Measurements from ENCODE around the gene AK3.
"Not testable (repeated sequence)": the region's sequence is repeated elsewhere in the genome, so short reads cannot be mapped to it uniquely, and the experiment has no call there.

Gene AK3

DNA sequence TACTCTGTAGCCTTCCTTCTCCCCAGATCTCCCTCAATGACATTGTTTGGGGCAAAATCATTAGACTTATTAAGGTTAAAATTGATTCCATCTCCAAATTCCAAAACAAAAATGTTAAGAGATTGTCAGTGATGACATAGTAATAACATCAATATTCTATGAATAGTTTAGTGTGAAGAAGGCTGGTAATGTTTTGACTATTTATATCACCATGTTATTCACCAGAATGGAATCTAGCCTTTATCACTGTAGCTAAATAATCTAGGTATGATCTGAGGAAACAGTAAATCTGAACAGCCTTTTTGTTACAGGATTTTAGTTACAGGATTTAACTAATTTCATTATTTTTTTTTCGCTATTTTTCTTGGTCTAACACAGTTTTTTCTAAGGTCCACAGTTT is 79.8 kb downstream of the AK3 start:
- DNase-seq (ENCODE audit: low spot score) (no peak), ATAC-seq (ENCODE audit: low read depth) (no peak)
- H3K4me1 ChIP-seq (ENCODE audit: insufficient read depth, poor library complexity, severe bottlenecking) = peaks cover 38% of the 10 kb centered on the region
- TF ChIP-seq, protein P1, sequence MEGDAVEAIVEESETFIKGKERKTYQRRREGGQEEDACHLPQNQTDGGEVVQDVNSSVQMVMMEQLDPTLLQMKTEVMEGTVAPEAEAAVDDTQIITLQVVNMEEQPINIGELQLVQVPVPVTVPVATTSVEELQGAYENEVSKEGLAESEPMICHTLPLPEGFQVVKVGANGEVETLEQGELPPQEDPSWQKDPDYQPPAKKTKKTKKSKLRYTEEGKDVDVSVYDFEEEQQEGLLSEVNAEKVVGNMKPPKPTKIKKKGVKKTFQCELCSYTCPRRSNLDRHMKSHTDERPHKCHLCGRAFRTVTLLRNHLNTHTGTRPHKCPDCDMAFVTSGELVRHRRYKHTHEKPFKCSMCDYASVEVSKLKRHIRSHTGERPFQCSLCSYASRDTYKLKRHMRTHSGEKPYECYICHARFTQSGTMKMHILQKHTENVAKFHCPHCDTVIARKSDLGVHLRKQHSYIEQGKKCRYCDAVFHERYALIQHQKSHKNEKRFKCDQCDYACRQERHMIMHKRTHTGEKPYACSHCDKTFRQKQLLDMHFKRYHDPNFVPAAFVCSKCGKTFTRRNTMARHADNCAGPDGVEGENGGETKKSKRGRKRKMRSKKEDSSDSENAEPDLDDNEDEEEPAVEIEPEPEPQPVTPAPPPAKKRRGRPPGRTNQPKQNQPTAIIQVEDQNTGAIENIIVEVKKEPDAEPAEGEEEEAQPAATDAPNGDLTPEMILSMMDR (IDR thresholded peaks at IDR 0.05; ENCODE audit: poor library complexity, severe bottlenecking) = no peak
- H3K36me3 ChIP-seq (ENCODE audit: low read depth) = no peaks in the 10 kb centered on the region
- H3K4me3 ChIP-seq (ENCODE audit: severe bottlenecking) = no peak overlapping the region
- no peaks in the 10 kb centered on the region for H3K27me3 ChIP-seq (ENCODE audit: insufficient read depth, poor library complexity, severe bottlenecking)
- no peaks in the 10 kb centered on the region for H3K9me3 ChIP-seq (ENCODE audit: severe bottlenecking)
- peak overlapping the region; percentile 19 for H3K27ac ChIP-seq (ENCODE audit: poor library complexity, severe bottlenecking)

DNA sequence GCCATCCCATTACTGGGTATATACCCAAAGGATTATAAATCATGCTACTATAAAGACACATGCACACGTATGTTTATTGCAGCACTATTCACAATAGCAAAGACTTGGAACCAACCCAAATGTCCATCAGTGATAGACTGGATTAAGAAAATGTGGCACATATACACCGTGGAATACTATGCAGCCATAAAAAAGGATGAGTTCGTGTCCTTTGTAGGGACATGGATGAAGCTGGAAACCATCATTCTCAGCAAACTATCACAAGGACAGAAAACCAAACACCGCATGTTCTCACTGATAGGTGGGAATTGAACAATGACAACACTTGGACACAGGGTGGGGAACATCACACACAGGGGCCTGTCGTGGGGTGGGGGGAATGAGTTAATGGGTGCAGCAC is 80.3 kb downstream of the AK3 start:
- DNase-seq (ENCODE audit: low spot score); H3K36me3 ChIP-seq (ENCODE audit: low read depth); H3K4me3 ChIP-seq (ENCODE audit: severe bottlenecking); H3K9me3 ChIP-seq (ENCODE audit: severe bottlenecking); H3K27ac ChIP-seq (ENCODE audit: poor library complexity, severe bottlenecking); H3K27me3 ChIP-seq (ENCODE audit: insufficient read depth, poor library complexity, severe bottlenecking); ATAC-seq (ENCODE audit: low read depth): not testable (repeated sequence)
- H3K4me1 ChIP-seq (ENCODE audit: insufficient read depth, poor library complexity, severe bottlenecking) = peaks cover 33% of the 10 kb centered on the region

Data from RWPE2 (cell line).